Islet precursor cell (in vitro differentiated cells): ENCODE measurements around the gene ABL1.

Source experiments
- DNase-seq: peaks from one replicate; pipeline ENCODE4 v3.0.0-alpha.2; 2018

Gene ABL1

GRCh38 chr9:130892477-130893304 lies 57.6 kb downstream of the ABL1 start:
- DNase-seq, result no peak

- peak; percentile 69 for DNase-seq
These were observed 58.5 kb downstream of the ABL1 start for GRCh38 chr9:130893341-130894101.

- no peak for DNase-seq
These were observed 59.5 kb downstream of the ABL1 start for GRCh38 chr9:130894546-130894945.

- DNase-seq, result no peak
These were observed 60.0 kb downstream of the ABL1 start for GRCh38 chr9:130895038-130895437.

GRCh38 chr9:130895481-130896232 lies 60.6 kb downstream of the ABL1 start:
- no peak for DNase-seq

GRCh38 chr9:130896233-130897014 lies 61.4 kb downstream of the ABL1 start, which contains the start of gene QRFP:
Gene QRFP (minus strand): TSS chr9:130896812. CDS start chr9:130893838, 2,974 bp downstream.
- DNase-seq, result no peak

GRCh38 chr9:130897105-130897751 lies 62.2 kb downstream of the ABL1 start:
- no peak for DNase-seq

GRCh38 chr9:130897848-130898551 lies 62.9 kb downstream of the ABL1 start:
- no peak for DNase-seq

GRCh38 chr9:130898552-130898852 lies 63.4 kb downstream of the ABL1 start:
- DNase-seq, result no peak

GRCh38 chr9:130899051-130899748 lies 64.1 kb downstream of the ABL1 start:
- no peak for DNase-seq

GRCh38 chr9:130900701-130901497 lies 65.8 kb downstream of the ABL1 start:
- no peak for DNase-seq

- DNase-seq, result no peak
These were observed 66.6 kb downstream of the ABL1 start for GRCh38 chr9:130901498-130902203.

GRCh38 chr9:130902204-130903185 lies 67.4 kb downstream of the ABL1 start:
- no peak for DNase-seq

GRCh38 chr9:130903194-130904069 lies 68.4 kb downstream of the ABL1 start:
- no peak for DNase-seq

GRCh38 chr9:130904070-130905044 lies 69.3 kb downstream of the ABL1 start:
- DNase-seq, result no peak
